ENCODE measurements around the gene PAX6. TPM values are rescaled to one million over a fixed set of nuclear protein-coding genes. Genes with fewer than 3 reads are reported as not detected.

PAX6 gene
- total and polyA plus RNA-seq, 2 of the 13 experiments (the other 11 are each of a cell fraction or from before 2014, with no cell fraction given): 0.15 to 1.1 TPM

- ATAC-seq (no peak), FAIRE-seq (no peak), DNase-seq (ENCODE audit: low spot score) (no peak)
- no peak overlapping the region for H3K4me3 ChIP-seq (replicated peaks in 1 of 3; ENCODE audit: insufficient read depth in 1 of 3, low read depth in 2 of 3, low read length in 3 of 3)
- POLR2A ChIA-PET: no interaction called here
- H2AFZ ChIP-seq (ENCODE audit: low read length): no peak overlapping the region
- TF ChIP-seq PHF20 (CRISPR knock-in tag; IDR thresholded peaks at IDR 0.05) (no peak), HDAC1 (CRISPR knock-in tag; IDR thresholded peaks at IDR 0.05) (no peak), ZNF703 (CRISPR knock-in tag; IDR thresholded peaks at IDR 0.05; ENCODE audit: borderline replicate concordance) (no peak), MBD4 (IDR thresholded peaks at IDR 0.05; ENCODE audit: borderline replicate concordance, low read length) (no peak), ZNF773 (CRISPR knock-in tag; IDR thresholded peaks at IDR 0.05; ENCODE audit: borderline replicate concordance) (no peak), FOXA1 (IDR thresholded peaks at IDR 0.05) (no peak), FOXA1 (CRISPR knock-in tag; IDR thresholded peaks at IDR 0.05) (no peak), FLYWCH1 (CRISPR knock-in tag; IDR thresholded peaks at IDR 0.05) (no peak), ARID2 (CRISPR knock-in tag; IDR thresholded peaks at IDR 0.05; ENCODE audit: borderline replicate concordance) (no peak), ATAD3A (CRISPR knock-in tag; IDR thresholded peaks at IDR 0.05) (no peak), ZNF782 (CRISPR knock-in tag; IDR thresholded peaks at IDR 0.05; ENCODE audit: borderline replicate concordance) (no peak), ZNF17 (CRISPR knock-in tag; IDR thresholded peaks at IDR 0.05) (no peak), E2F2 (CRISPR knock-in tag; IDR thresholded peaks at IDR 0.05; ENCODE audit: borderline replicate concordance) (no peak), CEBPB (IDR thresholded peaks at IDR 0.05; ENCODE audit: borderline replicate concordance, low read depth, low read length) (no peak), ARHGAP35 (CRISPR knock-in tag; IDR thresholded peaks at IDR 0.05; ENCODE audit: borderline replicate concordance) (no peak), ZNF280D (CRISPR knock-in tag; IDR thresholded peaks at IDR 0.05) (no peak), ZNF317 (CRISPR knock-in tag; IDR thresholded peaks at IDR 0.05) (no peak), CBX1 (IDR thresholded peaks at IDR 0.05; ENCODE audit: low read depth) (no peak), TMF1 (CRISPR knock-in tag; IDR thresholded peaks at IDR 0.05; ENCODE audit: low read depth) (no peak), ARID3A (IDR thresholded peaks at IDR 0.05; ENCODE audit: low read depth, low read length) (no peak)
- no peak overlapping the region for H3K9ac ChIP-seq (ENCODE audit: insufficient read depth, low read depth, low read length)
- WGBS (ENCODE audit: low lambda C conversion rate): 39% methylated on average over 8 of the region's 8 CpGs
- in situ Hi-C loops (cut with HindIII; ENCODE audit: extremely low pct_ligation_motif_present, low pct_unique_long_range_greater_than_20kb) (loop anchor here (10.0 kb wide), 1 partner anchor 337 kb away; no protein-coding TSS in a partner anchor), intact Hi-C loops (cut with micrococcal nuclease; ENCODE audit: unreplicated experiment) (no loop called here)
- peaks cover 6% of the 10 kb centered on the region; the same call in 1 of the 2 replicates for H3K4me1 ChIP-seq (ENCODE audit: insufficient read depth, low read length)
- no peaks in the 10 kb centered on the region for H3K79me2 ChIP-seq (ENCODE audit: insufficient read depth, low read length)
- H4K20me1 ChIP-seq (ENCODE audit: insufficient read depth, low read length): no peaks in the 10 kb centered on the region
- H3K27me3 ChIP-seq (ENCODE audit: control insufficient read depth in 1 of 2, insufficient read depth in 2 of 2, low read length in 2 of 2): peaks cover 20 to 88% of the 10 kb centered on the region in 2 experiments
- no peak overlapping the region for H3K27ac ChIP-seq (ENCODE audit: extremely low read length, insufficient read depth, low read length)
- no peaks in the 10 kb centered on the region for H3K9me3 ChIP-seq (ENCODE audit: low read length)
- CTCF ChIA-PET (ENCODE audit: low intra/inter-chr PET ratio, low total read pairs): no interaction called here
- H3K4me2 ChIP-seq (ENCODE audit: low read depth, low read length): no peak overlapping the region
- BruUV-seq (replicated peaks): no TSS peak
- no peaks in the 10 kb centered on the region for H3K36me3 ChIP-seq (replicated peaks in 1 of 2; ENCODE audit: control insufficient read depth in 1 of 2, insufficient read depth in 2 of 2, low read length in 2 of 2)
Measured at GRCh38 chr11:31821766-31822165, 10.6 kb upstream of the PAX6 start.
